Fibroblast of skin of left biceps (primary cell): ENCODE measurements around the gene CYP26A1.

Source experiments
- DNase-seq, 2 experiments: peaks; one replicate each; pipeline ENCODE4 v3.0.0-alpha.2; 2013; ENCODE audit warnings: low read depth in 2 of 2

The CYP26A1 gene

DNA sequence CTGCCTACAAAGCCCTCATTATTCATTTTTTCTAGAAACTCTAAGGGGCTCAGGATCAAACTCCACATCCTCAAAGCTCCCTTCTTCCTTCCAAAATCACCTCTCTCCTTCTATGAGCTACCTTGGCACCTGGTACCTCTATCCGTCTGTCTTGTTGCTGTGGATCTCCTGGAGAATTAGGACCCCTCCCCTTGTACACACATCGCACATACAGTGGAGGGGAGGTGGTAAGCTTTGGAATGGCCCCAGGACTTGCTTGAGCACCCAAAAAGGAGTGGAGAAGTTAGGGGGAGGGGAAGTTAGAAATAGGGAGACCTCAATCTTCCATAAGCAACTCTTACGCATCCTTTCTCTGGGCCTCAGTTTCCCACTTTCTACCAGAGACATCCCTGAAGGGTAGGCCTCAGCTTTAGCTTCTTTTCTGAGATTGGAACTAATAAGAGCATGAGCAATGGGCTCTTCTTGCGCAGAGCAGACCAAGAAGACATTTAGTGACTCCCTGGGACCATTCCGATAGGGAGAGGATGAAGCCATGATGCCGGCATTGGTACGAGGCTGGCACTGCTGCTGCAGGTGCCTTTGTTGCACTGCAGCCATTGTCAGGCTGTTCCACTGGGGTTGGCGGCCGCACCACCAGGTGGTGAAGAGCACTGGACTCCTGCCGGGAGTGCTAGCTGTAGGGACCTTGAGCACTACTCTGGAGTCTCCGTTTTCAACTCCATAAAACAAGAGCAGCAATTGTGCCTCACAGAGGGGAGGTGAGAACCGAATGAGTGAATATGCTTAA, 8.6 kb upstream of the CYP26A1 start:
- no peak for DNase-seq

DNA sequence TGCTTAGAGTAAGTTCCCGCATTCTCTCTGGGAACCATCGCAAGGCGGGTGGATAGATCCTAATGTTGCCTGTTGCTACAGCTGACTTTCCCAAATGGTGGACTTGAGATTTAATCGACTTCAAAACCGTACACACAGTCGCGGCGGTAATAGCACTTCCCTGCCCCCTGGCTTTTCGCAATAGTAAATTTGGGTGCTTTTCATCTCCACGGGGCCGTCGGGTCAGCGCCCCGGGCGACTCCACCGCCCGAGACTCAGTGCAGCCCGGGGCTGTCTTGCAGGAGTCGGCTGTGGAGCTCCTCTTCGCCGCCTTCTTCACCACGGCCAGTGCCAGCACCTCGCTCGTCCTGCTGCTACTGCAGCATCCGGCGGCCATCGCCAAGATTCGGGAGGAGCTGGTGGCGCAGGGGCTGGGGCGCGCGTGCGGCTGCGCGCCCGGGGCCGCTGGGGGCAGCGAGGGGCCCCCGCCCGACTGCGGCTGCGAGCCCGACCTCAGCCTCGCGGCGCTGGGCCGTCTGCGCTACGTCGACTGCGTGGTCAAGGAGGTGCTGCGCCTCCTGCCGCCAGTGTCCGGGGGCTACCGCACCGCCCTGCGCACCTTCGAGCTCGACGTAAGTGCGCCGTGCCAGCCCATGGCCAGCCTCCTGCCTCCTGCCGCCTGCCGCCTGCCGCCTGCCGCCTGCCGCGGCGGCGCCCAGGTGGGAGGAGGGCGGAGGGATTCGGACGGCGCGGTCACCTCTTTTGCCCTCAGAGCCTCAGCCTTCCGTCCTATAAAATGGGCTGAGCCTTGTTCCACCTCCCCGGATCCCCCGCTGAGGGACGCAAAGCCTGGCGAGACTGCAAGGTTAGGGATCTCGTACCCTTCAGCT, 7.8 kb upstream of the CYP26A1 start:
- DNase-seq: no peak

DNA sequence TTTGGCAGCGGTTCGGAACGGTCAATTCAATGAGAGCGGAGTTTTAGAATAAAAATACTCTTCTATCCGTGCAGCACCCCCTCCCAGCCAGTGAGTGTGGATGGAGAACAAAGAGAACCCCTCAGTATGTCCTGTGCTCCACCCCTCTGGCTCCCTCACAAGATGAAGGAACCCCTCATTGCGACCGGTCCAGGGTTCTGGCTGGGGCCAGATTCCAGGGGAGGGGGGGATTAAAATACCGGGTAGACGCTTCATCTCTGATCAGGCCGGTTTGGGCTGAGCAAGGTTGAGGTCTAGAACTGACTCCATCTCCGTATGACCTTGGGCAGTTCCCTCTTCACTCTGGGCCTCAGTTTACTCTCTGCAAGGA, 7.2 kb upstream of the CYP26A1 start:
- no peak for DNase-seq

- no peak for DNase-seq
Measured at GRCh38 chr10:93067443-93068365, 6.0 kb upstream of the CYP26A1 start.

DNA sequence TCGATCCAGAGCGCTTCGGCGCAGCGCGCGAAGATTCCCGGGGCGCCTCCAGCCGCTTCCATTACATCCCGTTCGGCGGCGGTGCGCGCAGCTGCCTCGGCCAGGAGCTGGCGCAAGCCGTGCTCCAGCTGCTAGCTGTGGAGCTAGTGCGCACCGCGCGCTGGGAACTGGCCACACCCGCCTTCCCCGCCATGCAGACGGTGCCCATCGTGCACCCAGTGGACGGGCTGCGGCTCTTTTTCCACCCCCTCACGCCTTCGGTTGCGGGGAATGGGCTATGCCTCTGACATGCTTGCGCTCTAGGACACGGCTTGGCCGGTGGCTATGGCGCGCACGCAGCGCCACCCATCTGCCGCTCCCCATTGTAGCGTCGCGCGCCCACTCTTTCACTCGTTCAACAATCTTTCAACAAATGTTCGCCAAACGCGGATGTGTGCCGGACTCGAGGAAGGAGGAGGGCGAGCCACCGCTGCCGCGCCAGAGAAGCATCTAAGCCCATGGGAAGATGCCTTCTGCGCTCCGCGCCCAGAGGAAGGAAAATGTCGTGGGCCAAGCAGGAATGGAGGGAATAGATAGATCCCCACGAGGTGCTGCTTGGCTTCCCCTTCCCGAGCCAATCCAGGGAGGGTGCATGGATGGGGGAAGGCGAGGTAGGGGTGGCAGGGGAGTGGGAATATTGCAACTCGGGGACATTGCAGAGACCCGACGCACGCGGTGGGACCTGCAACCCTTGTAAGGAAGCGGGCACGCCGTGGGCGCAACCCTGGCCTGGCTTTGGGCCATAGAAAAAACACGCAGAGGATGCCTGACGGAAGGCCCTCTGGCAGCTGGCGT, 5.1 kb upstream of the CYP26A1 start:
- no peak for DNase-seq

DNA sequence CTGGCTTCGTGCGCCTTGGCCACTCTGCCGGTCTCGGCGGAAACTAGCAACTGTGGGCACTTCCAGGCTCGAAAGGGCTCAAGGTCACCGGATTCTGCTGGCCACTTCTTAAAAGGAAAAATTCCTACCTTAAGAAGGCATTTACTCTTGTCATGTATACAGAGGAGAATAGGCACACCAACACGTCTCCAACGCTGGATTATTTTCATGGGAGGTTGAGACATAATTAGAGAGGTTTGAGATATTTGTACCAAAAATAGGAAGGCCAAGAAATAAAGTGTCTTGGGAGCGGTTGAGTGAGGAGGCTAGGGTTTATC, 4.5 kb upstream of the CYP26A1 start:
- no peak for DNase-seq

GRCh38 chr10:93070378-93071176, 3.1 kb upstream of the CYP26A1 start:
- DNase-seq: no peak

GRCh38 chr10:93071177-93071472, 2.6 kb upstream of the CYP26A1 start:
- no peak for DNase-seq

- no peak for DNase-seq
Measured at GRCh38 chr10:93071674-93072224, 1.9 kb upstream of the CYP26A1 start.

DNA sequence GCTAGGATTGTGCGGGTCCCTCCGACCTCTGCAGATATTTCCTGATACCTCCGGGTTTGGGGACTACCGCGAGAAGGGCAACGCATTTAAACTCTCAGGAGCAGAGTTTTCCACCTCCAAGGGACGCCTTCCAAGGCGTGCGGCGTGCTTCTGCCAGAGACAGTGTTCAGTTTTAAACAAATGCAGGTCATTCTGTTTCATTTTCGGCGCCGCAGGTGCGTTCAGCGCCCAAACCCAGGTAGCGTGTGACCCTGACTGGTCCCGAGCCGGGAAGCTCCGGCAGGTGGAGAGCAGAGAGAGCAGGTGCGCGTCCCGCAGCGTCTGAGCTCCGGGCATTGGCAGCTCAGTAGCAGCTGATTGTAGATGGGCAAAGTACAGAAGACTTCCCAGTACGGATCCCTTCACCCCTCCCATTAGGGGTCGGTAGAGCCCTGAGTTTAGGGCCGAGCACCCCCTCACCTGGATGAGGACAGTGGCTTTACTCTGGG, 1.4 kb upstream of the CYP26A1 start:
- DNase-seq: no peak

- DNase-seq: no peak
Measured at GRCh38 chr10:93072713-93073538, 767 bp upstream of the CYP26A1 start.

- DNase-seq: no peak
Measured at GRCh38 chr10:93074147-93074596, 479 bp downstream of the CYP26A1 start.

- DNase-seq: no peak
Measured at GRCh38 chr10:93074597-93075368, 1.1 kb downstream of the CYP26A1 start.

DNA sequence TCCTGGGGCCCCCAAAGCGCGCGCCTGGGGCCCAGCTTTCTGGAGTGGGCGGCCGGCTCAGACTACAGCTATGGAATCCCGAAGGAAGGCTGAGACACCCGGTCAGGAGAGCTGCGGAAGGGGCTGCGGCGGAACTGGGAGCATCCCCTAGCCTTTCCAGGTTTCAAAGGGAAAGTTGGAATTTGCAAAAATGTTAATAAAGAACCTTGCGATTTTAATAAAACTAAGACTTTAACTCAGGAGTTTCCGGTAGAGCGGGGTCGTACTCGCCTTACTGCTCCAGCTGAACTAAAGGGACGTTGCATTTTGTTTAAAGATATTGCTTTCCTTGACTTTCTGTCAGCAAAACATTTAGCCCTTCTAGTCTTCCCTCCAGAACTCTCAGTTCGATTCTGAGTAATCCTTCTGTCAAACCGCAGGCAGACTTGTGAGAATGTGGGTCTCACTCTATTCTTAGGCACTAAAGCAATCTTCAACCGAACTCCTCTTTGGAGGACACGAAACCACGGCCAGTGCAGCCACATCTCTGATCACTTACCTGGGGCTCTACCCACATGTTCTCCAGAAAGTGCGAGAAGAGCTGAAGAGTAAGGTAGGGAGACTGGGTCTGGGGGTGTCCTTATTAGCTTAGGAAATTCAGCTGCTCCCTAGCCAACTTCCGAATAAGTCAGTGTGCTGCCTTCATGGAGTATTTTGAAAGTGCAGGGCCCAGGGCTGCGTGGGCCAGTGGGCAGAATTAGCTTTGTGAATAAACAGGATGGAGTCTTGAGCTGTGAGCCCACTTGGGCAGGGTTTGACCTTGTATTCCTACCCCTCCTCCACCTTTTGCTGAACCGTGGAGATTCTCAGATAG, 1.9 kb downstream of the CYP26A1 start:
- no peak for DNase-seq

GRCh38 chr10:93076871-93077270, 3.2 kb downstream of the CYP26A1 start:
- no peak for DNase-seq

- DNase-seq: no peak
Measured at GRCh38 chr10:93077860-93078337, 4.2 kb downstream of the CYP26A1 start.

GRCh38 chr10:93079663-93080349, 6.1 kb downstream of the CYP26A1 start:
- DNase-seq: no peak
